ENCODE data around the gene STX3.

- TF ChIP-seq SMC3 (IDR thresholded peaks at IDR 0.05; ENCODE audit: low read depth, low read length), result no peak
- TF ChIP-seq, protein P1, sequence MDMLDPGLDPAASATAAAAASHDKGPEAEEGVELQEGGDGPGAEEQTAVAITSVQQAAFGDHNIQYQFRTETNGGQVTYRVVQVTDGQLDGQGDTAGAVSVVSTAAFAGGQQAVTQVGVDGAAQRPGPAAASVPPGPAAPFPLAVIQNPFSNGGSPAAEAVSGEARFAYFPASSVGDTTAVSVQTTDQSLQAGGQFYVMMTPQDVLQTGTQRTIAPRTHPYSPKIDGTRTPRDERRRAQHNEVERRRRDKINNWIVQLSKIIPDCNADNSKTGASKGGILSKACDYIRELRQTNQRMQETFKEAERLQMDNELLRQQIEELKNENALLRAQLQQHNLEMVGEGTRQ (IDR thresholded peaks at IDR 0.05; ENCODE audit: low read depth, low read length), result no peak
- TF ChIP-seq CEBPB (IDR thresholded peaks at IDR 0.05; ENCODE audit: low read depth, low read length), result no peak
- TF ChIP-seq, protein P2, sequence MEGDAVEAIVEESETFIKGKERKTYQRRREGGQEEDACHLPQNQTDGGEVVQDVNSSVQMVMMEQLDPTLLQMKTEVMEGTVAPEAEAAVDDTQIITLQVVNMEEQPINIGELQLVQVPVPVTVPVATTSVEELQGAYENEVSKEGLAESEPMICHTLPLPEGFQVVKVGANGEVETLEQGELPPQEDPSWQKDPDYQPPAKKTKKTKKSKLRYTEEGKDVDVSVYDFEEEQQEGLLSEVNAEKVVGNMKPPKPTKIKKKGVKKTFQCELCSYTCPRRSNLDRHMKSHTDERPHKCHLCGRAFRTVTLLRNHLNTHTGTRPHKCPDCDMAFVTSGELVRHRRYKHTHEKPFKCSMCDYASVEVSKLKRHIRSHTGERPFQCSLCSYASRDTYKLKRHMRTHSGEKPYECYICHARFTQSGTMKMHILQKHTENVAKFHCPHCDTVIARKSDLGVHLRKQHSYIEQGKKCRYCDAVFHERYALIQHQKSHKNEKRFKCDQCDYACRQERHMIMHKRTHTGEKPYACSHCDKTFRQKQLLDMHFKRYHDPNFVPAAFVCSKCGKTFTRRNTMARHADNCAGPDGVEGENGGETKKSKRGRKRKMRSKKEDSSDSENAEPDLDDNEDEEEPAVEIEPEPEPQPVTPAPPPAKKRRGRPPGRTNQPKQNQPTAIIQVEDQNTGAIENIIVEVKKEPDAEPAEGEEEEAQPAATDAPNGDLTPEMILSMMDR (conservative IDR thresholded peaks at IDR 0.05; ENCODE audit: low read depth, low read length), result no peak
- no peak for TF ChIP-seq MXI1 (IDR thresholded peaks at IDR 0.05; ENCODE audit: borderline replicate concordance, low read depth, low read length)
- no peak for TF ChIP-seq RCOR1 (IDR thresholded peaks at IDR 0.05; ENCODE audit: insufficient replicate concordance, low read length)
- TF ChIP-seq RAD21 (IDR thresholded peaks at IDR 0.05; ENCODE audit: low read length), result no peak
- no peak for TF ChIP-seq FOS (IDR thresholded peaks at IDR 0.05; ENCODE audit: low read depth, low read length)
Measured at GRCh38 chr11:59754859-59755700, at the start of gene STX3.
